GF-D8 (cell line): ENCODE results near the gene CLIC6.
"Not testable (repeated sequence)": the region's sequence is repeated elsewhere in the genome, so short reads cannot be mapped to it uniquely, and the experiment has no call there.

Experiments used
- DNase-seq: peaks from one replicate; lab custom pipeline; 2025; lab: John Stamatoyannopoulos, UW

CLIC6 gene

GRCh38 chr21:34653522-34653921 lies 15.3 kb upstream of the CLIC6 start:
- no peak for DNase-seq

- no peak for DNase-seq
Measured at GRCh38 chr21:34661848-34662247, 6.9 kb upstream of the CLIC6 start.

- DNase-seq, result no peak
Measured at GRCh38 chr21:34667761-34668160, 1.0 kb upstream of the CLIC6 start.

GRCh38 chr21:34669149-34669879 lies 520 bp downstream of the CLIC6 start:
- no peak for DNase-seq

GRCh38 chr21:34669880-34670219 lies 1.1 kb downstream of the CLIC6 start:
- not testable (repeated sequence) for DNase-seq

GRCh38 chr21:34670220-34670961 lies 1.6 kb downstream of the CLIC6 start:
- DNase-seq, result no peak

- DNase-seq, result no peak
Measured at GRCh38 chr21:34670962-34671348, 2.2 kb downstream of the CLIC6 start.

- DNase-seq, result no peak
Measured at GRCh38 chr21:34671462-34671861, 2.7 kb downstream of the CLIC6 start.

GRCh38 chr21:34671891-34672290 lies 3.1 kb downstream of the CLIC6 start:
- no peak for DNase-seq

- DNase-seq, result no peak
Measured at GRCh38 chr21:34673006-34673405, 4.2 kb downstream of the CLIC6 start.

- no peak for DNase-seq
Measured at GRCh38 chr21:34674468-34674867, 5.7 kb downstream of the CLIC6 start.

GRCh38 chr21:34675871-34676270 lies 7.1 kb downstream of the CLIC6 start:
- no peak for DNase-seq

GRCh38 chr21:34679051-34679450 lies 10.3 kb downstream of the CLIC6 start:
- no peak for DNase-seq

GRCh38 chr21:34684174-34684876 lies 15.5 kb downstream of the CLIC6 start:
- no peak for DNase-seq

GRCh38 chr21:34687065-34687464 lies 18.3 kb downstream of the CLIC6 start:
- no peak for DNase-seq

- no peak for DNase-seq
Measured at GRCh38 chr21:34687745-34688144, 19.0 kb downstream of the CLIC6 start.

- no peak for DNase-seq
Measured at GRCh38 chr21:34688145-34688544, 19.4 kb downstream of the CLIC6 start.

- no peak for DNase-seq
Measured at GRCh38 chr21:34688715-34689114, 19.9 kb downstream of the CLIC6 start.

- no peak for DNase-seq
Measured at GRCh38 chr21:34690041-34690792, 21.4 kb downstream of the CLIC6 start.

- DNase-seq, result no peak
Measured at GRCh38 chr21:34690793-34691175, 22.0 kb downstream of the CLIC6 start.

- DNase-seq, result no peak
Measured at GRCh38 chr21:34691390-34692032, 22.7 kb downstream of the CLIC6 start.

- DNase-seq, result no peak
Measured at GRCh38 chr21:34692458-34693020, 23.7 kb downstream of the CLIC6 start.
